Ascending aorta (tissue), 2 donors: ENCODE measurements around the gene NFE2L1. TPM values are rescaled to one million over a fixed set of nuclear protein-coding genes. Genes with fewer than 3 reads are reported as not detected.

Source experiments
- DNase-seq, 2 donors: peaks; one replicate each; pipeline ENCODE4 v3.0.0-alpha.2; 2019; ENCODE audit warnings: low spot score in 2 of 2
- H3K27ac ChIP-seq, 2 donors: fragments of 200-600 bp; sonication (generic); one replicate each; pipeline ENCODE4 v1.5.1; 2016 to 2017; ENCODE audit warnings: mild to moderate bottlenecking in 1 of 2
- H3K27me3 ChIP-seq: fragments of 200-600 bp; sonication (generic); one replicate; pipeline ENCODE4 v1.5.1; 2017
- H3K36me3 ChIP-seq, 2 donors: fragments of 200-600 bp; sonication (generic); one replicate each; pipeline ENCODE4 v1.5.1; 2016
- H3K4me1 ChIP-seq, 2 donors: fragments of 200-600 bp; sonication (generic); one replicate each; pipeline ENCODE4 v1.5.1; 2016 to 2017; ENCODE audit warnings: mild to moderate bottlenecking in 1 of 2
- H3K4me3 ChIP-seq, 2 donors: fragments of 200-600 bp; sonication (generic); one replicate each; pipeline ENCODE4 v1.5.1; 2016 to 2017; ENCODE audit warnings: mild to moderate bottlenecking in 1 of 2
- H3K9me3 ChIP-seq, 2 donors: fragments of 200-600 bp; sonication (generic); one replicate each; pipeline ENCODE4 v1.5.1; 2016
- intact Hi-C: fragments of 100-400 bp; cut with DNase I; formaldehyde crosslinking; loops from one replicate; pipeline ENCODE4 v1.15.1; 2023
- total RNA-seq: library from RNA; depleted of rRNA; stranded (reverse); fragments of >200 nt; gene quantifications from one replicate; pipeline ENCODE4 v1.1.0, GENCODE V29; 2016
- TF ChIP-seq, protein P1 (sequence below), 3 experiments: fragments of 200-600 bp in 2 of 3; fragments of 450-650 bp in 1 of 3; sonication (generic) in 2 of 3; IDR thresholded peaks; one replicate each; pipeline ENCODE4 v1.5.1; 2016 to 2019; ENCODE audit warnings: antibody characterized with exemption in 3 of 3, mild to moderate bottlenecking in 1 of 3, moderate library complexity in 1 of 3

Gene NFE2L1
- total RNA-seq, 1 donor from 2014 or later, result 114 TPM

DNA sequence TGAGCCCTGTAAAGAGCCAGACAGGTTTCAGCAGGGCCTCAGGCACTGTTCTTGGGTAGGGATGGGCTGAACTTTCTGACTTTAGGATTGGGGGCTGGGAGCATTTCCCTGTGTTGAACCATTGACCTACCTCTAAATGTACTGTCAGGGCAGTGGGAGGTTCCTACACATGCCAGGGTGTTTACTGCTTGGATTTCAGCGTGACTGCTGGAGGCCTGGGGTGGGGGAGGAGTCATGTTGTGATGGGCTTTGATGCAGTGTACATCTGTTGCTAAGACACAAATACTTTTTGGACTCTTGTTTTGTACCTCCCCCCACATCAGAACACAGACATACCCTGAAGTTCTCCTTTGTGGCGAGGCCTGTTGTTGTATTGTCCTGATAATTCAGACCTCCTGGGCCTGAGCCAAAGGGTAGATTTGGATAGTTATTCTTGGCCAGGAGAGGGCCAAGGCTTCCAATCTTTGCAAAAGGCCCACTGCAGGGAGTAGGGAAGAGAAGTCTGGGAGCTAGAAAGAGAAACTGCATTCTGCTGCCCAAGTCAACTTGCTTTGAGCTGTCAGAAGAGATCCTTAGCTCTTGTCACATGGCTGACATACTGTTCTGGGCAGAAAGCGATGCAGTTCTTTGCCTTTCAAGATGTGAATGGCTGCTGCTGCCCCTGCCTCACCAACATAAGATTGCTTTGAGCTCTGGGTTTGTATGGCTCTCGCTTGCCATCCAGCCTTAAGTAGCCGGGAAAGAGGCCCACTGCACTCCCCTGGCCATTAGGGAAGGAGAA is 3.7 kb downstream of the NFE2L1 start:
- H3K27ac ChIP-seq, result peak overlapping the region; percentile 90 to 95
- H3K4me3 ChIP-seq, result peak overlapping the region; percentile 39 to 88
- H3K4me1 ChIP-seq, result peaks cover 47 to 66% of the 10 kb centered on the region in 2 donors
- peak in 1 of 2 donors; percentile 81 for DNase-seq
- no peaks in the 10 kb centered on the region for H3K27me3 ChIP-seq
- peaks cover 10 to 30% of the 10 kb centered on the region in 2 donors for H3K36me3 ChIP-seq
- intact Hi-C loops, result loop anchor here (2.0 to 10.0 kb wide), 2 partner anchors 15 to 1143 kb away; partner anchors contain the start of gene COPZ2
- TF ChIP-seq, protein P1, sequence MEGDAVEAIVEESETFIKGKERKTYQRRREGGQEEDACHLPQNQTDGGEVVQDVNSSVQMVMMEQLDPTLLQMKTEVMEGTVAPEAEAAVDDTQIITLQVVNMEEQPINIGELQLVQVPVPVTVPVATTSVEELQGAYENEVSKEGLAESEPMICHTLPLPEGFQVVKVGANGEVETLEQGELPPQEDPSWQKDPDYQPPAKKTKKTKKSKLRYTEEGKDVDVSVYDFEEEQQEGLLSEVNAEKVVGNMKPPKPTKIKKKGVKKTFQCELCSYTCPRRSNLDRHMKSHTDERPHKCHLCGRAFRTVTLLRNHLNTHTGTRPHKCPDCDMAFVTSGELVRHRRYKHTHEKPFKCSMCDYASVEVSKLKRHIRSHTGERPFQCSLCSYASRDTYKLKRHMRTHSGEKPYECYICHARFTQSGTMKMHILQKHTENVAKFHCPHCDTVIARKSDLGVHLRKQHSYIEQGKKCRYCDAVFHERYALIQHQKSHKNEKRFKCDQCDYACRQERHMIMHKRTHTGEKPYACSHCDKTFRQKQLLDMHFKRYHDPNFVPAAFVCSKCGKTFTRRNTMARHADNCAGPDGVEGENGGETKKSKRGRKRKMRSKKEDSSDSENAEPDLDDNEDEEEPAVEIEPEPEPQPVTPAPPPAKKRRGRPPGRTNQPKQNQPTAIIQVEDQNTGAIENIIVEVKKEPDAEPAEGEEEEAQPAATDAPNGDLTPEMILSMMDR (IDR thresholded peaks at IDR 0.05), result no peak
- H3K9me3 ChIP-seq, result no peaks in the 10 kb centered on the region

DNA sequence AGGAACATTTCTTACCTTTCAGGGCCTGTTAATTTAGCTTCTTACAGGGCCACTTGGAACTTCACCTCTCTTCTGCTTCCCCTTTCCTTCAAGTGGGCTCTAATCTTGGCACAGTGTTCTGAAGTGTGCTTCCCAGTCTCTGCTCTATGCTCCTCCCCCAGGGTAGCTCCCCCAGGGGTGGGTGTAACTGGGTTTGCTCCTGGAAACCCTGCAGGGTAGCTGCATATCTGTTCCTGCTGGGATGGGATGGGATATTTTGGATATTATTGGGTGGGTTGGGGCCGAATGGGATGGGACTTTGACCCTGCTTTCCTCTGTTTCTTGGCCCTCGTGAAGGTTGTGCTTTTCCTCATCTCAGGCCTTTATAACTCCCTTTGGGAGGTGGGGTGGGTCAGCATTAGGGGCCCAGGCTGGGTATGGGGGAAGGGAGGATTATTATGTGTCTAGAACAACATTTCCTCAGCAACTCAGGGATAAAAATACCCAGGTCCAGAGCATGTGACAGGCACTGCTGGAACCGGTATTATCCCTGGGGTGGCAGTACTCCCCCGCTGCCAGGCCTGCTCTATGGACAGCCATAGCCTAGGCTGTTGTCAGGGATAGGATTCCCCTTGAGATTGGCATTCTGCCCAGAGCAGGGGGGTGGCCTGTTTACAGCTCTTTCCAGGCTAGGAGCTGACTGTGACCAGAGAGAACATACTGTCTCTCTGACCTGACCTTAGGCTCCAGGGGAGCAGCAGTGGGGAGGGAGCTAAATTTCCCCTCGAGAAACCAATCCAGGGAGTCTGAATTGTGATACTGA is 5.0 kb downstream of the NFE2L1 start:
- H3K27ac ChIP-seq, result peak overlapping the region; percentile 90 to 95
- H3K27me3 ChIP-seq, result no peaks in the 10 kb centered on the region
- peak overlapping the region; percentile 39 to 88 for H3K4me3 ChIP-seq
- H3K9me3 ChIP-seq, result no peaks in the 10 kb centered on the region
- peak; percentile 45 to 77 for DNase-seq
- intact Hi-C loops, result loop anchor here (2.0 to 10.0 kb wide), 2 partner anchors 16 to 1142 kb away; partner anchors contain the start of gene COPZ2
- TF ChIP-seq, protein P1 (IDR thresholded peaks at IDR 0.05), result no peak
- peaks cover 47 to 66% of the 10 kb centered on the region in 2 donors for H3K4me1 ChIP-seq
- H3K36me3 ChIP-seq, result peaks cover 22 to 43% of the 10 kb centered on the region in 2 donors

DNA sequence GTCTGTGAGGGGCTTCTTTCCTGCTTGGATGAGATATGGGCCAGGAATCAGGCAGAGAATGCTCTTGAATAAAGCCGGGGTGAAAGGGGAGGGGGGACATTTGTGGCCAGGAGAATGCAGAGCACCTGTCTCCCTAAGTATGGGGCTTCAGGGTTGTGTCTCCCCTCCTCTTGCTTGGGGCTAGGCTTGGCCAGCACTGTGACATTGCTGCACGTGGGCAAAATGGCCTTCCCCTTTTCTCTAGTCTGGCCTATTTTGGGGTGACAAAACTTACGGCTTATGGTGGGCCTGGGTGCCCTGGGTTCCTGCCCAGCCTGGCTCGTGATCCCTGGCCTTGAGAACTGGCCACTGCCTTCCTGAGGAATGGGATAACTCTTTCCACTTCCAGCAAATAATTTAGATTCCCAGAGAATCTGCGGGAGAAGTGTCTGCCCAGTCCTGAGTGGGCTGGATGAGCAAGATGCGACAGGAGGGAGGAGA is 5.6 kb downstream of the NFE2L1 start:
- H3K4me3 ChIP-seq, result peak overlapping the region; percentile 37 to 88
- H3K27me3 ChIP-seq, result no peaks in the 10 kb centered on the region
- H3K27ac ChIP-seq, result peak overlapping the region; percentile 90 to 95
- H3K36me3 ChIP-seq, result peaks cover 29 to 49% of the 10 kb centered on the region in 2 donors
- H3K9me3 ChIP-seq, result no peaks in the 10 kb centered on the region
- no peak for DNase-seq
- peaks cover 47 to 66% of the 10 kb centered on the region in 2 donors for H3K4me1 ChIP-seq
- TF ChIP-seq, protein P1 (IDR thresholded peaks at IDR 0.05), result no peak
- intact Hi-C loops, result loop anchor here (2.0 to 10.0 kb wide), 2 partner anchors 17 to 1141 kb away; partner anchors contain the start of gene COPZ2

DNA sequence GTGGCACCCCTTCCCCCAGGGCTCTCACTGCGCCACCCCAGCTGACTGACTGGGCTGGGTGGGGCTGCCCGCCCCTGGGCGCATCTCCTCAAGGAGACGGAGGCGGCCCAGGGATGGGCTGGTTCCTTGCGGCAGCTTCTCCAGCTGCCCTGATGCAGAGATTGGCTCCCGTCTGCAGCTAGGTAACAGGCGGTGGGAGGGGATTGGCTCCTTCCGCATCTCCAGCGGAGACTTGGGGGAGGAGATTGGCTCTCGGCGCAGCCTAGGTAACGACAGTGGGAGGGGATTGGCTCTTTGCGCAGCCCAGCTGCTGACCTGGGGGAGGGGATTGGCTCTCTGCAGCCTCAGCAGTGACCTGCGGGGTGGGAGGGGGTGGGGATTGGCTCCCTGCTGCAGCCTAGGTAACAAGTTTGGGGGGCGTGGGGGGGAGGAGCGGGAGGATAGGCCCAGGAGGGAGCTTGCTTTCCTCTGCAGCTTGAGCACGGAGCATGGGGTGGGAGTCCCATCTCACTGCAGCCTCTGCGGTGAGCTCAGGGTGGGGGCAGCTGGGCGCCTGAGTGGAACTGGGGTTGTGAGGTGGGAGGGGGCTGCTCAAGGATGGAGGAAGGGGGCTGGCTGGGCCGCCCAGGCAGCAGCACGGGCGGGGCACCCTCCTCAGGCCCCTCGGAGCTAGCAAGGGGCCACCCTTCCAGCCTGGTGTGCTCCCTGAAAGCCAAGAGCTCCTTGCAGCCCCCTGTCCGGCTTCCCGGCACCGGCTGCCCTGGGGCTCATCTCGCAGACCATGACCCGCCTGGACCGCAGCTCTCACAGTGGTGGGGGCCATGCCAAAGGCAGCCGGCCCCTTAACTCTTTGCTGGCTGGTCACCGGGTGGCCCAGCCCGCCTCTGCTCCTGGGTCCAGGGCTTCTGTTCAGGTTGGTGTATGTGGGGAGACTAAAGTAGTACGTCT is 6.4 kb downstream of the NFE2L1 start:
- H3K36me3 ChIP-seq, result peaks cover 36 to 56% of the 10 kb centered on the region in 2 donors
- TF ChIP-seq, protein P1 (IDR thresholded peaks at IDR 0.05), result no peak
- intact Hi-C loops, result loop anchor here (10.0 kb wide), 1 partner anchor 1140 kb away; no protein-coding TSS in a partner anchor
- no peaks in the 10 kb centered on the region for H3K9me3 ChIP-seq
- peak overlapping the region; percentile 90 to 95 for H3K27ac ChIP-seq
- peak overlapping the region; percentile 37 to 88 for H3K4me3 ChIP-seq
- H3K27me3 ChIP-seq, result no peaks in the 10 kb centered on the region
- peaks cover 43 to 62% of the 10 kb centered on the region in 2 donors for H3K4me1 ChIP-seq
- DNase-seq, result no peak
